Prostate gland (tissue), 2 donors: ENCODE results near the gene B4GALNT3.

Experiments
- POLR2AphosphoS5 ChIP-seq: sonication (generic); formaldehyde crosslinking; IDR thresholded peaks from one replicate; pipeline ENCODE4 v1.6.1; 2017; ENCODE audit warnings: antibody characterized with exemption
- TF ChIP-seq, protein P1 (sequence below), 4 experiments: fragments of 200-600 bp in 2 of 4; fragments of 450-650 bp in 2 of 4; sonication (generic) in 2 of 4; IDR thresholded peaks; 1 replicate in 3 of 4; 2 replicates in 1 of 4; pipeline ENCODE4 v1.5.1; 2016 to 2019; ENCODE audit warnings: antibody characterized with exemption in 4 of 4, mild to moderate bottlenecking in 2 of 4, moderate library complexity in 2 of 4

DNA sequence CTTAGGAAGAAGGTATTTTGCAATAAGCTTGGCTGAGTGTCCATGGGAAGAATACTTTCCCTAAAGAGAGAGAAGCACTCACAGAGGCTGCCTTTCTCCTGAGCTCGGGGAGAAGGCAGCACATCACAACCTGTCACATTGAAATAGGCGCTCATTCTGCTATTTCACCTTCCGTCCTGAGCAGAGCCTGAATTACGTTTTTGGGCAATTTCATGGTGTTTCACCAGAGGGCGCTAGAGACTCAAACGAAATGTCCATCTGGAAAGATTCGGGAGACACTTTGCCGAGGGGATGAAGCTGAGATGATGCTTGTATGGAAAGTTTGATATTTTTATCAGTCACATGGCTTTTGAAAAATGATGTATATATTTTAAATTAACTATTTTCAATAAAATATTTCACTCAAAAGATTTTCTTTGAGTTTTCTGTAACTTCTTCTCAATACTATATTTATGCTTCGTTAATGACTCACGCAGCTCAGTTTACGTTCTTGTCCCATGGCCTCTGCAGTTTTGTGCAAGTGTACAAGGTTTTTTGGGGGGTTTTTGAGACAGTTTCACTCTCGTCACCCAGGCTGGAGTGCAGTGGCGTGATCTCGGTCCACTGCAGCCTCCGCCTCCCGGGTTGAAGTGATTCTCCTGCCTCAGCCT, 17.4 kb upstream of the B4GALNT3 start:
- TF ChIP-seq, protein P1, sequence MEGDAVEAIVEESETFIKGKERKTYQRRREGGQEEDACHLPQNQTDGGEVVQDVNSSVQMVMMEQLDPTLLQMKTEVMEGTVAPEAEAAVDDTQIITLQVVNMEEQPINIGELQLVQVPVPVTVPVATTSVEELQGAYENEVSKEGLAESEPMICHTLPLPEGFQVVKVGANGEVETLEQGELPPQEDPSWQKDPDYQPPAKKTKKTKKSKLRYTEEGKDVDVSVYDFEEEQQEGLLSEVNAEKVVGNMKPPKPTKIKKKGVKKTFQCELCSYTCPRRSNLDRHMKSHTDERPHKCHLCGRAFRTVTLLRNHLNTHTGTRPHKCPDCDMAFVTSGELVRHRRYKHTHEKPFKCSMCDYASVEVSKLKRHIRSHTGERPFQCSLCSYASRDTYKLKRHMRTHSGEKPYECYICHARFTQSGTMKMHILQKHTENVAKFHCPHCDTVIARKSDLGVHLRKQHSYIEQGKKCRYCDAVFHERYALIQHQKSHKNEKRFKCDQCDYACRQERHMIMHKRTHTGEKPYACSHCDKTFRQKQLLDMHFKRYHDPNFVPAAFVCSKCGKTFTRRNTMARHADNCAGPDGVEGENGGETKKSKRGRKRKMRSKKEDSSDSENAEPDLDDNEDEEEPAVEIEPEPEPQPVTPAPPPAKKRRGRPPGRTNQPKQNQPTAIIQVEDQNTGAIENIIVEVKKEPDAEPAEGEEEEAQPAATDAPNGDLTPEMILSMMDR (IDR thresholded peaks at IDR 0.05): peak; percentile 44 to 80 (median 72)
- peak; percentile 33 for TF ChIP-seq POLR2AphosphoS5
